GM11168 (cell line): ENCODE data around the gene GLO1.
"Not testable (repeated sequence)": the region's sequence is repeated elsewhere in the genome, so short reads cannot be mapped to it uniquely, and the experiment has no call there.

Experiments used
- in situ Hi-C: fragments of 300-500 bp; cut with MboI; formaldehyde crosslinking; loops from one replicate; pipeline ENCODE4 v1.12.0; 2022; ENCODE audit warnings: low sequenced_read_pairs; ENCODE audit not compliant: unreplicated experiment

The GLO1 gene

DNA sequence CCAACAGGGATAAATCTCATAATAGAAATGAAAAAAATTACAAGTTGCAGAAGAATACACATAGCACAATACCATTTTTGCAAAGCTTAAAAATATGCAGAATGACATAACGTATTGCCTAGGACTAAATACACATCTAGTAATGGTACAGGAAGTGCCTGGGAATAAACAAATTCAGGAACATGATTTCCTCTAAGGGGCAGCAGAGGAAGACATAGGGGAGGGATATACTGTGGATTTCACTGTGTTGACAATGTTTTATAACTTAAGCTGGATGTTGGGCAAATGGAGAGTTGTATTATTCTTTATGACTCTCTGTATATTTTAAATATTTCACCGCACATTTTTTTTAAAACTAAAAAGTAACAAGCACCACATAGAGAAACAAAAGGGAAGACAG is 5.6 kb upstream of the GLO1 start:
- in situ Hi-C loops = no loop called here

DNA sequence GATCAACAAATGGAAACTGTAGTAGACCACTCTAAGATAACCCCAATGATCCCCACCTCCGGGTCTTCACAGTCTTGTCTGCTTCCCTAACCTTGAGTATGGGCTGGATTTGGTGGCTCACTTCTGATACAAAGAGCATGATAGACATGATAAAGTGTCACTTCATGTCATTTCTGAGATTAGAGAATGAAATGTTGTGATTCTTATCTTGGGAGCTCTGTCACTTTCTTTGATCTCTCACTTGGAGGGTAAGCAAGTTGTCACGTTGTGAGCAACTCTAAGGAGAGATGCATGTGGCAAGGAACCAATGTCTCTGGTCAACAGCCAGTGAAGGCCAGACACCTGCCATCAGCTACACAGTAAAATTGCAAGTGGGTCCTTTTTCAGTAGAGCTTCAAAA is 3.0 kb upstream of the GLO1 start:
- in situ Hi-C loops = no loop called here

DNA sequence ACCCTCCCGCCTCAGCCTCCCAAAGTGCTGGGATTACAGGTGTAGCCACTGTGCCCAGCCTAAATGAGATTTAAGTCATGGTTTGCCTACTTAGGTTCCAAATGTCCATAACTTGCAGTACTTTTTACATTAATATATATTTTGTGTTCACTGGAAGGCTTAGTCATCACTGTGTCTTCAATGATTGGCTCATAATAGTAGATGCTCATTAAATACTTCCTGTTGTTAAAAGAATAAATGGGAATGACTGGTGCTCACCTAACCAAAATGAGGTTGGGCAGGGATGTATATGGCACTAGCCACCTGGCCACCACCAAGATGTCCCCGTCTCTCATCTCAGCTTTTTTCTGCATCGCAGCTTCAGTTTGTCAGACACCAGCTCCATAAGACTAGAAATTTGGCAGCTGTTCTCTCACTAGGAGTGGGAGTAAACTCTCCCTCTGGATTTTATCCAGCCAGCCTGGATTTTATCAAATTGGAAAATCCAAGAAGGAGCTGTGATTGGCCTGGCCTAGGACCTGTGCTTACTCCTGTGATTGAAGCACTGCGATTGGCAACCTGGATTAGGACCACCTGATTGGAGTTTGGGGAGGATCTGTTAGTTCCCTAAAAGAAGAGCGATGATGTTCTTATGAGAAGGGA is 1.1 kb upstream of the GLO1 start:
- in situ Hi-C loops = no loop called here

DNA sequence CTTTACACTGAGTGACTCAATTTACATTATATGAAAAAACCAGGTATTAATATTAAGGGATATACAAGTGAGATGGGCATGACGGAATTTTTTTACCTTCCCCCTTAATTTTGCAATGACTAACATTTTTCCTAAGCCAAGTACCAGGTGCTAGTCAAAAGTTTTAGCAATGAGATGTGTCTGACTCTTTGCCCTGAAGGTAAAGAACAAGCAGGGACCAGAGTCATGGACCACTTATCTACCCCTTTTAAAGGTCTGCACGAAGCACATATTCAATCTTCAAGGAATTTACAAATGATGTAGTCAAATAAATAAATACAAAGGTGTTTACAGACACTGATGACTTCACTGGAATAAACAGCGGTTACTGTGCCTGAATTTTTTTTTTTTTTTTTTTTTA is 1.4 kb downstream of the GLO1 start:
- in situ Hi-C loops = no loop called here

DNA sequence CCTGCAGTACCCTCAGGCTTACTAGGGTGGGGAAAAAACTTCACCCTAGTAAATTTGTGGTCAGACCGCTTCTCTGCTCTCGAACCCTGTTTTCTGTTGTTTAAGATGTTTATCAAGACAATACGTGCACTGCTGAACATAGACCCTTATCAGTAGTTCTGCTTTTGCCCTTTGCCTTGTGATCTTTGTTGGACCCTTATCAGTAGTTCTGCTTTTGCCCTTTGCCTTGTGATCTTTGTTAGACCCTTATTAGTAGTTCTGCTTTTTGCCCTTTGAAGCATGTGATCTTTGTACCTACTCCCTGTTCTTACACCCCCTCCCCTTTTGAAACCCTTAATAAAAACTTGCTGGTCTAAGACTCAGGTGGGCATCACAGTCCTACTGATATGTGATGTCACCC is 3.2 kb downstream of the GLO1 start:
- in situ Hi-C loops = not testable (repeated sequence)

DNA sequence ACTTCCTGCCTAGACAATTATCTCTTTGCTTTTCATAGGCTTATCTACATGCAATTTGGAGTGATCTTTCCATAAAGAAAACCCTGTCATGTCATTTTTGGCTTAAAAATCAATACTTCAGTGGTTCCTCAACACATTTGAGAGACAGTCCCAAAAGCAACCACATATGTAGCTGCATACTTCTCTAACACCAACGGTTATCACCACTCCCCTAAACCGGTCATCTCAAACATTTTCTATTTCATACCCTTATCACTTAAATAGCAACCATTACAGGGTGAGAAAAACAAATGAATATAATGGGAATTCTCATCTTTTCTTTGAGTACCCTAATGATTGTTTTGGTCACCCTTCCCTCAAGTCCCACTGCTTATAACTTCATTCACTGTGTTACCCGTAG is 5.1 kb downstream of the GLO1 start:
- in situ Hi-C loops = no loop called here

DNA sequence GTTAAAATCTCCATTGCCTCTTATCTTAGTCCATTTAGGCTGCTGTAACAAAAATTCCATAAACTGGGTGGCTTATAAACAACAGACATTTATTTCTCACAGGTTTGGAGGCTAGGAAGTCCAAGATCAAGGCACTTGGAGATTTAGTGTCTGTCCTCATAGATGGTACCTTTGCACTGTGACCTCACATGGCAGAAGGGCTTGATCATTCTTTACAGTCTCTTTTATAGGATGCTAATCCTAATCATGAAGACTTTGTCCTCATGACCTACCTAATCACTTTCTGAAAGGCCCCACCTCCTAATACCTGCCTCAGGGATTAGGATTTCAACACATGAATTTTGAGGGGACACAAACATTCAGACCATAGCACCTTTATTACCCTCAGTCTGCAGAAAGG is 6.6 kb downstream of the GLO1 start:
- in situ Hi-C loops = no loop called here

DNA sequence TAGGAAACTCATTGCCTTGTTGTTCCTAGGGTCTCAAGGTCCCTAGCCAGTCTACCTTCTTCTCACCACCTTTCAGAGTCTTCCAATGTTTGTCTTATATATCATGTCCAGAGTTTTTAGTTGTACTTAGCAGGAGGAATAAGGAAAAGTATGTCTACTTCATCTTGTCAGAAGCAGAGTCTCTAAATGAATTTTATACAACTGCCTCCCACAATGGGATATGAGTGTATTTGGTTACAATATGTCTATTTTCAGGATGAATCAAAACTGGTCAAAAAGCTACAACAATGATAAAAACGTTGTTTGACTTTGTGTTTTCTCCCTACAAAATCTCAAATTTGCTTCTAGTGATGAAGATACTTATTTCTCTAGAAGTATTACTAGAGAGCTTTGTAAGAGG is 7.0 kb downstream of the GLO1 start:
- in situ Hi-C loops = no loop called here

DNA sequence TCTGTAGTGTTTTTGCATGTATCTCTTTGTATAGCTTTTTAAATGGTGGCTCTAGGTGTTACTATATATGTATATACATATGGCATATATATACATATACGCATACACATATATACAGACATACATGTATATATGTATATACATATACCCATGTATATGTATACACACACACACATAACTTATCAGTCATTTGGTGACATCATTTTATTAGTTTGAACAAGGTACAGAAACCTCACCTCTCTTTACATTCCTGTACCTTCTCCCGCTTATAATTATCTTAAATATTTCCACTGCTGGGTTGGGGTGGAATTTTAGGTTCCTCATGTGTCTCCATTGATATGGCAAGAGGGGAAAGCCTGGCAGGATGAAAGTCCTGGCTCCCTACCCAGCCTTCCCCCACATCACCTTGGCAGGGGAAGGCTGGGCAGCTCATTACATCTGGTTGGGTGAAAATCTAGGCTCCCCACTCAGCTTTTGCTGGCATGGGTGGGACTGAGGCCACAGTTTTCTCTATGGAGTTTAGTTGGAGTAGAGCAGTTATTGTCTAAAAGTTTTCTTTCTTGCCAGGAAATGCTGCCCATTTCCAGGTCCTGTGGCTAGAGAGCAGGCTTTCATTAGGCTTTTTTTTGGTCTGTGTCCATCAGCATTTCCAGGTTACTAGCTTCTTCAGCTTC is 7.6 kb downstream of the GLO1 start:
- in situ Hi-C loops = no loop called here

DNA sequence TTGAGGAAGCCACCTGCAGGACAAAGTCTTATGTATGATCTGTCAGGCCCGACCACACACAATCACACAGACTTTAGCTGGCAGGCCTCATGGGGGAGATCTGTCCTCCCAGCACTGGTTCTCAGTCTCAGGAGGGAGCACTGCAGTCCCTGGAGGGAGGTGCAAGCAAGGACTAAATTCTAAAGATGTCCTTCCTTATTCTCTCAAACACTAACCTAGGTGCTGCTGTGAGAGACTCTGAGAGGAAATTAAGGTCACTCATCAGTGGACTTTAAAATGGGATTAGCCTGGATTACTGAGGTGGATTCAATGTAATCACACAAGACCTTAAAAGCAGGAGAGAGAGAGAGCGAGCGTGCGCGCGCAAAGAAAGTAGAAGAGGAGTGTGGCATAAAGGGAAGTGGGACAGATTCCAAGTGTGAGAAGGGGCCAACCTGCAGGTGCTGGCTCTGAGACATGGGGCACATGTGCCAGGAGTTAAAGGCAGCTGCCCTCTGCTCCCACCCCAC is 14.3 kb downstream of the GLO1 start:
- in situ Hi-C loops = no loop called here

DNA sequence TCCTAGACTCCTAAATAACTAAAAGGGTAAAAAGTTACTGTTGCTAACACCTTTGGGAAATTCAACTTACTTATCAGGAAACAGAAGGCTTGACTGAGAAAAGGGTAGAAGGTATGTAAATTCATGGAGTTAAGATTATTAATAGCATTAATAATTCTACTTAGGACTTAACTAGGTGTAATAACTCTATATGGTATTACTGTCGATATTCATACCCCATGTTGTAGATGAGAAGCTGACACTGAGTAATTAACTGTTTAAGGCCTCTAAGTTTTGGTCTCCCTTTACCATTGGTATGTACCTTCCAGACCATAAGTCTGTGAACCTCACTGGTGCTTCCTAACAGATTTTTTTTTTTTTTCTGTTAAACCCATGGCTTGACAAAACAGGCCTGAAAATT is 15.4 kb downstream of the GLO1 start:
- in situ Hi-C loops = no loop called here

DNA sequence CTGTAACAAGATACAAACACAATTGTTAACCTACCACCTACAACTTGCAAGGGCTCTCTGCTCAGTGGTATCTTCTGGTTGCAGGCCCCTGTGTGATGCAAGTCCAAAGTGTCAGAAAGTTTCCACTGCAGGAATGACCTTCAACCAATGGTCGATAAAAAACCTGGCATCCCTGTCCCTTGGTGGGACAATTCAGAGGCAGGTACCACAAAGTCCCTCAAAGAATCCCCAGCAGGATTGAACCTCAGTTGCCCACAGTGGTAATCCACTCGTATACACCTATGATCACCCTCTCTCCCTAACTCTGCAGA is 15.9 kb downstream of the GLO1 start:
- in situ Hi-C loops = no loop called here

DNA sequence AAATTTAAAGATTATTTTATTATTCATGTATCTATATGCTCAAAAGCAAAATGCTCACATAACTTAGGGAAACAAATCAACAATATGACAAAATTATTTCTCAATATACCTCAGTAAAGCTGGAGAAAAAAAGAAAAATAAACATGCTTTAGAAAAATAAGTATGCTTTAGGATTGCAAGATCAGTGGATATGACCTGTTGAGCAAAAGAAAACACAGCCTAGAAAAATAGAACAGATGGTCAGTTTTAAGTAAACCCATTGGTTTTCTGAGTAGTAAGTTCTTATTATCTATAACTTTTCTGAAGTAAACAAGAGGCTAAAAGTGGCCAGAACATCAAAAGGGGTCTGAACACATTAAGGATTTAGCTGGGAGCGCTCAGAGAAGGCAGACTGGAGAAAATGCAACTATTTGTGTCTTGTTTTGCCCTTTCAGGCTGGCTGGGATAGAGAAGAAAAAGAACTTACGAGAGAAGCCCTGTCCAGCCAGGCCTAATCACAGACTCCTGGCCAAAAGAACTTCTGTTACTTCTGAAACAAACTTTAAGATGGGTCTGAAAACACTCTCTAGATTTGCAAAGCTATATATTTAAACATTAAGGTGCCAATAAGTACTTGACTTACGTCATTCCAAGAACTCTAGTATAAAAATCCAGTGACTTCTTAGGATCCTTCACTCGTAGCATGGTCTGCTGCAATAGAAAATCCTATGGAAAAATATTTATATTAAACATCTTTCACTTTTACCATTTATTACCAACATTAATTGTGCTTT is 16.5 kb downstream of the GLO1 start:
- in situ Hi-C loops = no loop called here

DNA sequence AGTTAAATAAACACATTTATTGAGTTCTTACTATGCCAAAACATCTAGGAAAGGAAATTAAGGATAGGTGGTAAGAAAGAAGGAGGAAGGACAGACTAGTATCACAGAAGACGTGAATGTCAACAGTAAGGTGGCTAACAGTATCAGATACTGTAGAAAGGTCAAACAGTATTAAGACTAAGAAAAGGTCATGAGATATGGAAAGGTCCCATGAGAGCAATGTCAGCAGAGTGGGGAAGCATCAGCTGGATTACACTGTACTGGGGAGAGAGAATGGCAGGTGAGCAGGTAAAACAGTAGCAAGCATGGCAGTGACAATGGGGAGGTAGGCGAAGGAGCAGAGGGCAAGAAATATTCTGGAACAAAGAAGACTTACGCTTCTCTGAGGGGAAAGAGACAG is 18.0 kb downstream of the GLO1 start:
- in situ Hi-C loops = no loop called here

DNA sequence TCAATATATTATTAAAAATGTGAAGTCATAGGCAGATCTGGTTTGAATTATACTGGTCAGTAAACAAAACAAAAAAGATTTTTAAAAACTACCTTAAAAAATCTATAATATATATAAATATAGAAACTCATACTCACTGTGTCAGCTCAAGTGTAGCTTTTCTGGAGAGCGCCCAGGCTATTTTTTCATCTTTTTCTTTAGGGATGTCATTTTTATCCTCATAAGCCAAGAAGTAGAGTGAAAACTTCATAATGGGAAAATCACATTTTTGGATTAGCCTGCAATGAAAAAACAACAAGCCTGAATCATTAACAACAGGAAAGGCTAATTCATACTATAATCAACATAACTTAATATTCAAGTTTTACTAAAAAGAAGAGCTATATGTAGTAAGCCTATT is 18.7 kb downstream of the GLO1 start:
- in situ Hi-C loops = no loop called here

DNA sequence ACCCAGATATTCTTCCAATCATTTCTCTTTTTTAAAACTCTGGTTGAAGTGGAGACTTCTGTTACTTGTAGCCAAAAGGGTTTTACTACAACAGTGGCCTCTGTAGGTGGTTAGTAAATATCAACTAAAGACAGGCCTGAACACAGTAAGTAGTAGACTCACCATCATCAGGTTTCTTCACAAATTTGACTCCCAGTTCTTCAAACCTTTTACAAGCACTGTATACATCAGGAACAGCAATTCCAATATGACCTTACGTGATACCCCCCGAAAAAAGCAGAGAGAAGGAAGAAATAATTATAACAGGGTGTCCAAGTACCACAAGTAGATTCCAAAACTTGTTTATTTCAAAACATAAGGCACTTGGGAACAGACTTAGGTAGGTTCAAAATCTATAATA is 21.1 kb downstream of the GLO1 start:
- in situ Hi-C loops = no loop called here

DNA sequence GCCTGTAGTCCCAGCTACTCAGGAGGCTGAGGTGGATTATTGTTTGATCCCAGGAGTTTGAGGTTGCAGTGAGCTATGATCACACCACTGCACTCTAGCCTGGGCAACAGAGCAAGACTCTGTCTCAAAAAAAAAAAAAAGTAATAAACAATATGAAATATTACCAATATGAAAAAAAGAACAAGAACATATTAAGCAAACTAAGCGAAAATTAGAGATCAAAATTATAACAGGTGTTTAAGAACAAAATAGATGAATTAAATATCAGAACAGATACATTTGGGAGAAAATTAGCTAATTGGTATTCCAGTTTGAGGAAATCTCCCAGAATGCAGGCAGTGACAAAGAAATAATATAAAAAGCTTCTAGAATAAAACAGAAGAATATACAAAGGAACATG is 23.3 kb downstream of the GLO1 start:
- in situ Hi-C loops = no loop called here

DNA sequence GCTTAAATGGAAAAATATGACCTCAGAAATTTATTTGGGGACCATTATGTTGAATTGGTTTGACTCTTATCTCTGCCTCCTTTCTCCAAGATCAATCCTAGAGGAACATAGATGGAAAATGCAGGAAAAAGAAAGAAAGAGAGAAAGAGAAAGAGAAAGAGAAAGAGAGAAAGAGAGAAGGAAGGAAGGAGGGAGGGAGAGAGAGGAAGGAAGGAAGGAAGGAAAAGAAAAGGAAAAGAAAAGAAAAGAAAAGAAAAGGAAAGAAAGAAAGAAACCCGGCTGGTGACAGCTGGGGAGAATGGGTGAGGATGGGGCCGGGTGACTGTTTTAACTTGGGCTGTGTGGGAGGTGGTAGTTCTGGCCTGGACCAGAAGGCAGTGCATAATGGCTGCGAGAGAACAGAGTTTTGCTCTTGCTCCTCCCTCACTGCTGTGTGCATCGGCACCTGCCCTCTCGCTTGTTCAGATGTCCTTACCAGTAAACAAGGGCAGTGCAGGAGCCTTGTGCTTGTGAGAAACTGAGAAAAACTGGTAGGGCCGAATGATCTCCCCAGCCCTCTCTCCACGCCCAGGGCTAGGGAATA is 24.7 kb downstream of the GLO1 start:
- in situ Hi-C loops = no loop called here

DNA sequence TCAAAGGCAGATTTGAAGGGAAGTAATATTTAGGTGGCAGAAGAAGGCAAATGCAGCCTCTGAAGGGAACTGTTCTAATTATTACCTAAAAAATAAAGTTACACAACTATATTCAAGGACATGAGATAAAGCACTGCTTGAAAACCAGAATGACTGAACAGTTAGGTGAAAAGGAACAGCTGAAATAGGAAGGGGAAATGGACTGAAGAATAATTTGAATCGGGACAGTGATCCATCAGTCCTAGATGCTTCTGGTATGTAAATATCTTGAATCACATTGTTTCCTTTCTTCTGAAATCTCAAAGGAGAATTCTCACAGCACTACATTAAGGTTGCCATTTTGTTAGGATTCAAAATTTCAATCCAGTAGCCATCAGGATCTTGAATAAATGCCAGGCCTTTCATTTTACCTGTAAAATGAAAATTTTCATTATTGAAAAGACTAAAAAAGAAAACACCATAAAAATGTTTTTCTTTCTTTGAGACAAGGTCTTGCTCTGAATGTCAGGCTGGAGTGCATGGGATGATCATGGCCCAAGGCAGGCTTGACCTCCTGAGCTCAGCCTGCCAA is 25.9 kb downstream of the GLO1 start:
- in situ Hi-C loops = no loop called here

DNA sequence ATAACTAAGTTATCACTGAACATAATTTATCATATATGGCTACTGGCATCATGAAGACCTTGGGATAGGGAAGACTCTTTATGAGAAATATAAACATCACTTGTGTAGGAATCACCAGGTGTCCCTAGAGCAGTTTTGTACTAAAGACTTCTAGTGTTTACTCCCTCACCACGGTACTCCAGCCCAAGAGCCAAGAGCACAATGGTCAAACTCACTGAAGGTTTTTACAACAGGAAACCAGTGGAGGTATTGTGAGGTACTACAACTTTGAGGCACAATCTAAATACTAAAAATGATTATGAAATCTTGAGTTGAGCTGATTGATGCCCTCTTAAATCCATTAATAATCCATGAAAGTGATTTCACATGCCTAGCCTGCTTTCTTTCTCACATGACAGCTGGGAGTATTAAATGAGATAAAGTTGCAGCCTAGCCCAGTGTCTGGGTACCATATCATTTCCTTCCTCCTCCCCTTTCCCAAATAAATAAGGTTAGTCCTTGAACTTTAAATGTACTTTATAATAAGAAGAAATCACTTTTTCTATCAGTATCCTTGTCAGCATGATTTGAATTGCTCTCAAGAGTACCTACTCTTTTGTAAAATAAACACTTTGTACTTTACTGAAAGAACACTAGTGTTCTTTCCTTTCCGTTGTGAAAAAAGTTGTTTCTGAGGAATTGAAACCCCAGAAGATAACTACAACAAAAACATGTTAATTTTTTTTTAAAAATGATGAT is 26.5 kb downstream of the GLO1 start:
- in situ Hi-C loops = no loop called here
